HG03066 (cell line): ENCODE measurements around the gene RFNG.

Source experiments
- ATAC-seq: cut with Tn5 transposase; IDR thresholded peaks from one replicate; pipeline ENCODE4 v1.9.1; 2021; ENCODE audit warnings: low read depth; ENCODE audit not compliant: unreplicated experiment

The RFNG gene

DNA sequence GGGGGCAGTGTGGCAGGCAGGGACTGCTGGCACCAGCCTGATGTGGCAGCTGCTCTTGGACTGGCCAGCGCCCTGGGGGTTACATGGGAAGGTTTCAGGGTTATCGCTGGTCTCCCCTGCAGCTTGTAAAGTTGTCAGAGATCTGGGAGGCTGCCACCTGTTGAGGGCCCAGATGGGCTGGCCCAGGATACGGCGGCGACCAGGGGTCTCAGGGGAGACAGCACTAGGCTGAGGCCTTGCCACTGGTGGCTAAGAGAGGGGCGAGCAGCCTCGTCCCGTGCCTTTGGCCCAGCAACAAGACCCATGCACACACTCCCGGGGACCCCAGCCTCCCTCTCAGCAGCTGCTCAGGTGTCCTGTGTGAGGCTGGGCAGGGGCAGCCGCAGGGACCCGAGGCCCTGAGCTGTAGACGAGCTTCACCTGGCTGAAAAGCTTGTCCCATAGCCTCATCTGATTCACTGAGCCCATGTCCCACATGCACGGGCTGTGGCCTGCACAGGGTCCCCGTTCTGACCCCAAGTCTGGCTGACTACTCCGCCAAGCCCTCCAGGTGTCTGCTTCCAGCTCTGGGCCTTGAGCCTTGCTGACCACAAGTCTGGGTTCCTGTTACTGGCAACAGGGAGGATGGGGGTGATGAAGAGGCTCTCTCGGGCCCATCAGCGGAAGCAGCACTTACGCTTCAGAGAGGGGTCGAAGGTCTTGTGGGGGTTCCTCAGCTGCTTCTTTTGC lies 7.8 kb upstream of the RFNG start:
- ATAC-seq = no peak

DNA sequence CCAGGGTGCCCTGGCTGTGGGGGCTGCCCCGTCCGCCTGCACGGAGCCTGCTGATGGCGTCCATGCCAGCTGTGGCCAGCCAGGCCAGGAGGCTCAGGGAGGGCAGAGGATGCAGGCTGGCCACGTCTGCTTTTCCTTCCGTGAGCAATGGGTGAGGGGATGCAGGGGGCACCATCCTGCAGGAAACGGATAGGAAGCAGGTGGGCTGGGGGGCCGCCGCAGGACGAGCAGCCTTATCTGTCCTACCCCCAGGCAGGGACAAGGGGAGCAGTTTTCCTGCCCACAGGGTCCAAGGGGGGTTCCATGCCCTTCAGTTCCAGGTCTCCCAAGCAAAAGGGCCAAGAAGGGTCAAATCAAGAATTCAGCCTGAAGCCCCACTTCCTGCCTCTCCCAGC lies 7.2 kb upstream of the RFNG start:
- no peak for ATAC-seq

- ATAC-seq = no peak
Measured at GRCh38 chr17:82058230-82058854, 6.7 kb upstream of the RFNG start.

- no peak for ATAC-seq
Measured at GRCh38 chr17:82056729-82057621, 5.4 kb upstream of the RFNG start.

DNA sequence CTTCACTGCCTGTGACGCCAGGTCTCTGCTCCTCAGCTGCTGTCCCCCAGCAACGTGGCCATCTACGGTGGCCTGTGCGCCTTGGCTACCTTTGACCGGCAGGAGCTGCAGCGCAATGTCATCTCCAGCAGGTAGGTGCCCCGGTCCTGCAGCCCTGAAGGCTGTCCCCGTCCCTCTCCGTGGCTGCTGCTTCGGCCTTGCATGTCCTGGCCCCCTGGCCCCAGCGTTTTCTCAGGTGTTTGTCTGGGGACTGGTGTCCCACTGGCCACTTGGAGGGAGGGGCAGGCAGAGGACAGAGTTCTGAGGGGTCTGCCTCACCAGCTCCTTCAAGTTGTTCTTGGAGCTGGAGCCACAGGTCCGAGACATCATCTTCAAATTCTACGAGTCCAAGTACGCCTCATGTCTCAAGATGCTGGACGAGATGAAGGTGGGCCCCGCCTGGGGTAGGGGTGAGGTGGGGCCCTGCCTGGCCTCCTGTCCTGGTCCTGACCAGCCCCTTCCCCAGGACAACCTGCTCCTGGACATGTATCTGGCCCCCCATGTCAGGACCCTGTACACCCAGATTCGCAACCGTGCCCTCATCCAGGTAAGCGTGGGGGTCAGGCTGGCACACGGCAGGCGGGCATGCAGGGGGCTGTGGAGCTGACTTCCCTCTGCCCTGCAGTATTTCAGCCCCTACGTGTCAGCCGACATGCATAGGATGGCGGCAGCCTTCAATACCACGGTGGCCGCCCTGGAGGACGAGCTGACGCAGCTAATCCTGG lies 4.5 kb upstream of the RFNG start:
- no peak for ATAC-seq

- no peak for ATAC-seq
Measured at GRCh38 chr17:82055023-82055964, 3.7 kb upstream of the RFNG start.

- ATAC-seq = no peak
Measured at GRCh38 chr17:82054351-82055022, 2.9 kb upstream of the RFNG start.

DNA sequence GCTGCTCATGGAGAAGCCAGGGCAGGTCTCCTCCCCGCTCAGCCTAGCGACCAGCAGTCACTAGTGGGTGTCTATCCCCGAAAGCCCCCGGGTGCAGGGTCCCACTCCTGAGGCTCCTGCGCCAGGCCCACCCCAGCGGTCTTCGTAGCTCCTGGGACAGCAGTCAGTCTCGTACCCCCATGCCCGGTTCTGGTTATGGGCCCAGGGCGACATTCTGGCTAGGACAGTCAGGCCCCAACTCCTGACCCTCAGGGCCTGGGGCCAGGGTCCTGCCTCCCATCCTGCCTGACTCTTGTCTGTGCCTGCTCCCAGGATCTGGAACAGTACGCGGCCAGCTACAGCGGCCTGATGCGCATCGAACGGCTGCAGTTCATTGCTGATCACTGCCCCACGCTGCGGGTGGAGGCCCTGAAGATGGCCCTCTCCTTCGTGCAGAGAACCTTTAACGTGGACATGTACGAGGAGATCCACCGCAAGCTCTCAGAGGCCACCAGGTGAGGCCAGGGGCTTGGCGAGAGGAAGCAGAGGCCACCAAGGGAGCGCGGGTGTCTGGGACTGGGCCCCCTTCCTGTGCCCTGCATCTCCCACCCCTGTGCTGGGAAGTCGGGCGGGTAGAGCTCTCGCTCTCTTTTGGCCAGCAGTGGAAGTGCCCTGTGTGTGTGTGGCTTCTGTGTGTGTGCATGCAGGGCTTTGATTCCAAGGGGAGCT lies 2.1 kb upstream of the RFNG start:
- no peak for ATAC-seq

DNA sequence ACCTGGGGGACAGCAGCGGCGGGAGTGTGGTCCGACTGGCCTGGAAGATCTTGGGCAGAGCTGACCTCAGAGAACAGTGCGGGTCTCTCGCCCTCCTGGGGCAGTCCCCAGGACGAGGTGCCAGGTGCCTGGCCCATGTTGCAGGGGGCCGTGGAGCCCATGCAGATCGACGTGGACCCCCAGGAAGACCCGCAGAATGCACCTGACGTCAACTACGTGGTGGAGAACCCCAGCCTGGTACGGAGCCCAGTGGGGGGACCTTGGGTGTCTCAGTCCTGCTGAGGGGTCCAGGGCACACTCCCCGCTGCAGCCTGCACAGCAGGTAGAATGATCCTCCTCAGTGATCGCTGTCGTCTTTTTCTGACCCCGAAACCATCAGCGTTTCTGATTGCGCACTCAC lies 1.5 kb upstream of the RFNG start:
- ATAC-seq = no peak

GRCh38 chr17:82052638-82053059 lies 1.0 kb upstream of the RFNG start:
- no peak for ATAC-seq

- no peak for ATAC-seq
Measured at GRCh38 chr17:82050761-82051641, 610 bp downstream of the RFNG start.

DNA sequence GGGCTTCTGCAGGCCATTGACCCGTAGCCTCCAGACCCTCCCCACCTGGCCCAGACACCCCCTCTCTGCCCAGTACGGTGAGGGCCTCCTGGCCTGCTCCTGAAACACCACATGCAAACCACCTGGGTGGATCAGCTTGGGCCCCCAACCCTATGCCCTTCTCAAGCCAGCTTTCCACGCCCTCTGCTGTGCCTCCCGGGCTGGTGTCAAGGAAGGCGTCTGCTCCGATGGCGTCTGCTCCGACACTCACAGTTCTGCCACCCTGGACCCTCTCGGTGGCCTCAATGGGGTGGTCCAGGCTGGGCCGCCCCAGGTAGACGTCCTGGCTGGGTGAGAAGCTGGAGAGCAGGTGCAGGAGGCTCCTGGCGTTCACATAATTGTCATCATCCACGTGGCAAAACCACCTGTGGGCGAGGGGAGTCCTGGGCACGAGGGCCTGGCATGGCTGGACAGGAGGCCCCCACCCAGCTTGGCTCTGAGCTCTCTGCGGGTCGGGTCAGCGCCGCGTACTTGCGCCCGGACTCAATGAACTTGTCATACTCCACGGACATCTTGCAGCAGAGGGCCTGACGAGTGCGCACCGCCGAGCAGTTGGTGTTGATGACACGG lies 1.4 kb downstream of the RFNG start:
- no peak for ATAC-seq

DNA sequence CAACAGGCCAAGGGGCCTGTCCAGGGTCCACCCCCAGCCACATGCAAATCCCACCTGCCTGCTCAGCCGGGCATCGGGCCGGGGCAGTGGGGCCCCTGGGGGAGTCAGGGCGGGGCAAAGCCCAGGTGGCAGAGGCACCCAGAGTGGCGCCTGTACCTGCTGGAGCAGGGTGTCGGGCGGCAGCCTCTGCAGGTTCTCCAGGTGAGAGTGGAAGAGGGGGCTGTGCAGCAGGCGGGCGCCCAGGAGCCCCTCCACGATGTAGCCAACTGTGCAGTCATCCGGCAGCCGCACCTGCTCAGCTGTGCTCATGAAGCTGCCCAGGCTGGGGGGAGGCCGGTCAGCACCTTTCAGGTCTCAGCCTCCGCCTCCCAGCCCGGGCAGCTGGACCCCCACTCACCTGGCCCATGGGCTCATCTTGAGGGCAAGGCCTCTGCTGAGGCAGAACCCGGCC lies 2.1 kb downstream of the RFNG start:
- ATAC-seq = no peak

GRCh38 chr17:82049106-82049505 lies 2.5 kb downstream of the RFNG start:
- ATAC-seq = no peak

- ATAC-seq = no peak
Measured at GRCh38 chr17:82048571-82048971, 3.0 kb downstream of the RFNG start.

DNA sequence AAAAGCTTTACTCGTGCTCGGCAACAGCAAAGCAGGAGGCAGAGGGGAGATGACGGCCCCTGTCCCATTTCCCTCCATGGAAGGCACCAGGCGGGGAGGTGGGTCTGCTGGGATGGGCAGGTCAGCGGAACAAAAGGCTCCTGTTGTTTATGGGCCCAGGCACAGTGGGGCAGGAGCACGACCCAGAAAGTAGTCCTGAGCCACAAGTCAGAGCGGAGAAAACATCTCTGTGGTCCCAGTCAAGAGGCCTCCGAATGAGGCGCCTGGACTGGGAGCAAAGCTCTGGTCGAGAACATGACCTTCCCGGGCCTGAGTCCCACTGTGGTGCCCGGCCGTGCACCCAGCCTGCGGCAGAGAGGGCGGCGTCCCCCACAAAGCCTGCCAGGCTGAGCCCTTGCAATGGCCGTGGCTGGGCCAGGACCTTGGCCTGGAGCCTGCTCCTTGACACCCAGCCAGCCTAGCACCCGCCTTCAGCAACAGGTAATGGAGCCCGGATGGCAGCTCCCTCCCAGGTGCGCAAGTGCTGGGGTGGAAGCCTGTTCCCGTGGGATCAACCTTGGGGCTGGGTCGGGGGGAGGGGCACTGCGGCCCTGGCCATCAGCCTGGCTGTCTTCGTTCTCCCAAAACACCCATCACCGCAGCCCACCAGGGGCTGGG lies 3.6 kb downstream of the RFNG start:
- ATAC-seq = no peak

GRCh38 chr17:82047379-82047778 lies 4.2 kb downstream of the RFNG start:
- no peak for ATAC-seq
